Endothelial cell of umbilical vein (primary cell): ENCODE data around the gene PKP3. TPM values are rescaled to one million over a fixed set of nuclear protein-coding genes. Genes with fewer than 3 reads are reported as not detected.

Source experiments
- BruUV-seq: library from RNA; stranded (reverse); fragments of 400-500 nt; replicated peaks from 2 replicates; lab custom pipeline; 2021; lab: Mats Ljungman, UMichigan
- CTCF ChIA-PET: fragments of 300-600, 350-600 bp; sonication (Branson Sonifier 250); formaldehyde crosslinking; loops from one replicate; lab custom pipeline; 2021; ENCODE audit warnings: antibody characterized with exemption, inconsistent platforms; lab: Charles Lee
- POLR2A ChIA-PET: fragments of 300-600, 350-600 bp; sonication (Branson Sonifier 250); formaldehyde crosslinking; loops from one replicate; lab custom pipeline; 2021; ENCODE audit warnings: antibody characterized with exemption, inconsistent platforms; lab: Charles Lee
- DNase-seq: peaks from one replicate; pipeline ENCODE4 v3.0.0-alpha.2; 2011; ENCODE audit warnings: low read depth, low spot score
- FAIRE-seq: peaks from 2 replicates; lab custom pipeline; 2011; peaks lifted over from hg19 to GRCh38; lab: Jason Lieb, UNC
- H2AFZ ChIP-seq: 2 replicates; pipeline ENCODE4 v1.6.0; 2012; ENCODE audit warnings: low read depth, low read length, control low read depth, inconsistent platforms
- H3K27ac ChIP-seq: 2 replicates; pipeline ENCODE4 v1.5.1; 2011; ENCODE audit warnings: low read depth, mild to moderate bottlenecking, control low read depth, low read length, moderate library complexity; ENCODE audit not compliant: insufficient read depth
- H3K27me3 ChIP-seq, 2 experiments: 2 replicates each; pipeline versions ENCODE4 v1.6.0 to v1.6.1; 2011; ENCODE audit warnings: low read length in 2 of 2, mixed read lengths in 1 of 2; ENCODE audit not compliant: control insufficient read depth in 2 of 2, insufficient read depth in 2 of 2
- H3K36me3 ChIP-seq, 2 experiments: 2 replicates in 1 of 2; 3 replicates in 1 of 2; pipeline ENCODE4 v1.5.1; 2011; ENCODE audit warnings: low read length in 2 of 2, mild to moderate bottlenecking in 1 of 2, moderate library complexity in 1 of 2; ENCODE audit not compliant: control insufficient read depth in 2 of 2, insufficient read depth in 2 of 2; ENCODE audit errors: extremely low read depth in 1 of 2
- H3K4me1 ChIP-seq: 3 replicates; pipeline ENCODE4 v1.5.1; 2011; ENCODE audit warnings: mild to moderate bottlenecking, low read length; ENCODE audit not compliant: control insufficient read depth, insufficient read depth; ENCODE audit errors: extremely low read depth
- H3K4me2 ChIP-seq: 2 replicates; pipeline ENCODE4 v1.6.1; 2011; ENCODE audit warnings: low read length, control low read depth, mixed read lengths; ENCODE audit not compliant: insufficient read depth
- H3K4me3 ChIP-seq, 3 experiments: fragments of 200-600 bp in 1 of 3; sonication (generic), shearing (Covaris generic) in 1 of 3; replicated peaks in 1 of 3; 2 replicates each; pipeline ENCODE4 v1.5.1; 2011 to 2016; ENCODE audit warnings: control low read depth in 3 of 3, low read length in 3 of 3, mild to moderate bottlenecking in 2 of 3, inconsistent platforms in 1 of 3, low read depth in 1 of 3, moderate library complexity in 1 of 3; ENCODE audit not compliant: insufficient read depth in 1 of 3
- H3K79me2 ChIP-seq: 2 replicates; pipeline ENCODE4 v1.6.0; 2012; ENCODE audit warnings: low read length, inconsistent platforms; ENCODE audit not compliant: control insufficient read depth, insufficient read depth
- H3K9ac ChIP-seq: replicated peaks from 2 replicates; pipeline ENCODE3; 2011; ENCODE audit warnings: low read length, control low read depth; ENCODE audit not compliant: insufficient read depth; ENCODE audit errors: extremely low read depth
- H3K9me1 ChIP-seq: replicated peaks from 3 replicates; pipeline ENCODE4 v1.6.0; 2011; ENCODE audit warnings: mild to moderate bottlenecking, low read length; ENCODE audit not compliant: control insufficient read depth, insufficient read depth; ENCODE audit errors: extremely low read depth
- H3K9me3 ChIP-seq: replicated peaks from 2 replicates; pipeline ENCODE4 v1.5.1; 2012; ENCODE audit warnings: low read length, inconsistent platforms; ENCODE audit not compliant: control insufficient read depth, insufficient read depth
- H4K20me1 ChIP-seq: replicated peaks from 2 replicates; pipeline ENCODE3; 2011; ENCODE audit warnings: mild to moderate bottlenecking, low read length; ENCODE audit not compliant: control insufficient read depth, insufficient read depth; ENCODE audit errors: extremely low read depth
- CTCF ChIP-seq, 2 donors: IDR thresholded peaks; 1 replicate in 1 of 2; 2 replicates in 1 of 2; pipeline ENCODE4 v1.5.1; 2011; ENCODE audit warnings: low read length in 2 of 2, mild to moderate bottlenecking in 2 of 2, moderate library complexity in 2 of 2, control low read depth in 1 of 2, inconsistent platforms in 1 of 2, low read depth in 1 of 2; ENCODE audit not compliant: insufficient read depth in 1 of 2; ENCODE audit errors: extremely low read depth in 1 of 2
- EZH2 ChIP-seq: IDR thresholded peaks from 2 replicates; pipeline ENCODE4 v1.6.1; 2012; ENCODE audit warnings: borderline replicate concordance, low read depth, mild to moderate bottlenecking, moderate library complexity, low read length, inconsistent platforms; ENCODE audit not compliant: severe bottlenecking
- FOS ChIP-seq: IDR thresholded peaks from 2 replicates; pipeline ENCODE4 v1.6.1; 2011; ENCODE audit warnings: mild to moderate bottlenecking, low read length, moderate library complexity, borderline replicate concordance; ENCODE audit not compliant: insufficient read depth
- GATA2 ChIP-seq: IDR thresholded peaks from 2 replicates; pipeline ENCODE4 v1.7.0; 2011; ENCODE audit warnings: low read depth, mild to moderate bottlenecking, moderate library complexity, mixed read lengths, low read length; ENCODE audit not compliant: insufficient read length, insufficient read depth
- JUN ChIP-seq: IDR thresholded peaks from 2 replicates; pipeline ENCODE4 v1.6.1; 2011; ENCODE audit warnings: borderline replicate concordance, low read depth; ENCODE audit not compliant: insufficient read length, insufficient read depth
- MAX ChIP-seq: IDR thresholded peaks from 2 replicates; pipeline ENCODE4 v1.6.1; 2011; ENCODE audit not compliant: insufficient read depth, insufficient read length
- MYC ChIP-seq: IDR thresholded peaks from one replicate; pipeline ENCODE4 v1.6.1; 2011; ENCODE audit warnings: mild to moderate bottlenecking, low read depth, low read length
- POLR2A ChIP-seq: IDR thresholded peaks from 2 replicates; pipeline ENCODE4 v1.6.1; 2012; ENCODE audit warnings: low read depth, mild to moderate bottlenecking, control low read depth, low read length
- POLR2AphosphoS5 ChIP-seq: IDR thresholded peaks from 2 replicates; pipeline ENCODE4 v1.6.1; 2012; ENCODE audit warnings: low read depth, mild to moderate bottlenecking, control low read depth, low read length, moderate library complexity; ENCODE audit not compliant: insufficient read depth
- dilution Hi-C: fragments of 300-500 bp; cut with MboI; formaldehyde crosslinking; loops from one replicate; pipeline ENCODE4 v1.15.0; 2019; ENCODE audit warnings: low sequenced_read_pairs; ENCODE audit not compliant: extremely low pct_ligation_motif_present
- intact Hi-C: fragments of 100-400 bp; cut with micrococcal nuclease; formaldehyde crosslinking; loops from one replicate; pipeline ENCODE4 v1.10.0; 2022
- polyA plus RNA-seq, 4 experiments: library from polyadenylated mRNA; depleted of rRNA in 3 of 4; stranded (reverse) in 3 of 4; unstranded in 1 of 4; fragments of >200 nt; gene quantifications; 2 replicates each; pipeline versions ENCODE4 v1.2.1 to v1.2.3, GENCODE V29; 2011 to 2012; ENCODE audit warnings: missing spikeins in 1 of 4
- total RNA-seq: library from RNA; stranded (reverse); gene quantifications from 2 replicates; pipeline ENCODE4 v1.2.3, GENCODE V29; 2021

PKP3 gene
- total and polyA plus RNA-seq, 2 donors (not counting 3 experiments of a cell fraction or from before 2014, with no cell fraction given) = 0.27 to 0.59 TPM

DNA sequence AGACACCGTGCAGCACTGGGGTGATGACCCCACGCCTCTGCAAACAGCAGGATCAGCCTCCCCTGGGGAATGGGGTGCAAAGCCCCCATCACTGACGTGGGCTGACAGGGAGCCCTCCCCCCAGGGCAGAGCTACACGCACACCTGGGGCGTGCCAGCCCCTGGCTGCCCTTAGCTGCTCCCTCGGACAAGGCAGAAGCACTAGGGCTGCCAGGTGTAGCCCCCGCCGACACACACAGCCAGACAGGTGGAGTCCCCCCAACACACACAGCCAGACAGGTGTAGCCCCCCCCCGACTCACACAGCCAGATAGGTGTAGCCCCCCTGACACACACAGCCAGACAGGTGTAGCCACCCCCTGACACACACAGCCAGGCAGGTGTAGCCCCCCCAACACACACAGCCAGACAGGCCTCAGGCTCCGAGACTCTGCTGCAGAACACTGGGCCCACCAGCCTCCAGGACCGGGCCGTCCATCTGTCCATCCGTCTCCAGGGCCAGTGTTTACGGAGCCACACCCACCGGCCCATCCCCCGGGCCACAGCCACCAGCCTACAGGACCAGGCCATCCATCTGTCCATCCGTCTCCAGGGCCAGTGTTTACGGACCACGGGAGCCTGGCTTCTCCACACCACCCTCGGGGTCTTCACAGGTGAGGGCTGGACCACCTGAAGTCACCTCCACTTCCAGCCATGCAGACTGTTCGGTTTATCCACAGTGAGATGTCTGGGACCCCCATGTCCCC lies 44.3 kb downstream of the PKP3 start:
- H3K4me2 ChIP-seq = no peak overlapping the region
- intact Hi-C loops (no loop called here), dilution Hi-C loops (no loop called here)
- FAIRE-seq (no peak), DNase-seq (no peak)
- no peaks in the 10 kb centered on the region for H3K9me3 ChIP-seq
- H3K27ac ChIP-seq = no peak overlapping the region
- H4K20me1 ChIP-seq = no peaks in the 10 kb centered on the region
- no peaks in the 10 kb centered on the region for H3K36me3 ChIP-seq
- no peak overlapping the region for H3K4me3 ChIP-seq
- no TSS peak for BruUV-seq
- TF ChIP-seq FOS = no peak
- no peak for TF ChIP-seq POLR2AphosphoS5
- no peak for TF ChIP-seq MAX
- no peak for TF ChIP-seq JUN
- no peak for TF ChIP-seq GATA2
- no peak for TF ChIP-seq CTCF (IDR thresholded peaks at IDR 0.05; ENCODE audit: extremely low read depth in 1 of 2, insufficient read depth in 1 of 2, low read depth in 1 of 2, low read length in 2 of 2)
- TF ChIP-seq MYC = no peak
- TF ChIP-seq EZH2 = no peak
- no peak for TF ChIP-seq POLR2A
- ChIA-PET POLR2A (no interaction called here), CTCF (interaction anchor here (1.4 kb wide), 1 partner anchor 10 kb away, joined by 5 read pairs; no protein-coding TSS in a partner anchor)
- no peaks in the 10 kb centered on the region for H3K9me1 ChIP-seq
- no peak overlapping the region for H2AFZ ChIP-seq
- H3K27me3 ChIP-seq = no peaks in the 10 kb centered on the region
- no peak overlapping the region for H3K9ac ChIP-seq
- no peaks in the 10 kb centered on the region for H3K4me1 ChIP-seq
- no peaks in the 10 kb centered on the region for H3K79me2 ChIP-seq
